Stimulated activated naive CD4-positive, alpha-beta T cell treated with Interleukin-2 at 50 U/mL for 16 hours (primary cell): ENCODE data around the gene ADPRS.

Experiments used
- DNase-seq: peaks from one replicate; lab custom pipeline; 2025; lab: John Stamatoyannopoulos, UW

The ADPRS gene

GRCh38 chr1:36108314-36108713 lies 19.6 kb downstream of the ADPRS start:
- no peak for DNase-seq

- DNase-seq = peak; percentile 15
Measured at GRCh38 chr1:36109041-36109679, 20.5 kb downstream of the ADPRS start.

GRCh38 chr1:36111151-36111550 lies 22.5 kb downstream of the ADPRS start:
- no peak for DNase-seq

GRCh38 chr1:36112823-36113222 lies 24.1 kb downstream of the ADPRS start:
- no peak for DNase-seq

- DNase-seq = no peak
Measured at GRCh38 chr1:36114371-36114770, 25.7 kb downstream of the ADPRS start.

GRCh38 chr1:36115200-36115669 lies 26.5 kb downstream of the ADPRS start:
- DNase-seq = no peak

GRCh38 chr1:36115931-36116330 lies 27.2 kb downstream of the ADPRS start:
- DNase-seq = no peak

- no peak for DNase-seq
Measured at GRCh38 chr1:36116901-36117300, 28.2 kb downstream of the ADPRS start.

GRCh38 chr1:36118447-36119204 lies 29.9 kb downstream of the ADPRS start:
- no peak for DNase-seq

GRCh38 chr1:36119456-36119855 lies 30.8 kb downstream of the ADPRS start:
- no peak for DNase-seq

- no peak for DNase-seq
Measured at GRCh38 chr1:36122062-36123030, 33.7 kb downstream of the ADPRS start.

- DNase-seq = no peak
Measured at GRCh38 chr1:36123356-36123755, 34.7 kb downstream of the ADPRS start.

GRCh38 chr1:36124404-36125128 lies 35.9 kb downstream of the ADPRS start:
- no peak for DNase-seq

GRCh38 chr1:36125129-36125991 lies 36.7 kb downstream of the ADPRS start, which contains the start of gene COL8A2:
COL8A2 (minus strand) TSS chr1:36125222; CDS start chr1:36100242, 24,980 bp downstream.
- DNase-seq = no peak

- no peak for DNase-seq
Measured at GRCh38 chr1:36126005-36126716, 37.5 kb downstream of the ADPRS start.

- no peak for DNase-seq
Measured at GRCh38 chr1:36126797-36127500, 38.3 kb downstream of the ADPRS start.

GRCh38 chr1:36128126-36128904 lies 39.6 kb downstream of the ADPRS start:
- no peak for DNase-seq

- DNase-seq = no peak
Measured at GRCh38 chr1:36128905-36129206, 40.2 kb downstream of the ADPRS start.

GRCh38 chr1:36132029-36132428 lies 43.3 kb downstream of the ADPRS start:
- DNase-seq = no peak
